22Rv1 (cell line): Measurements from ENCODE around the gene IL9R.

Experiments used
- H3K27ac ChIP-seq: fragments of 450-650 bp; 2 replicates; pipeline ENCODE4 v1.5.1; 2017
- ZFX ChIP-seq: fragments of 450-650 bp; IDR thresholded peaks from 2 replicates; pipeline ENCODE4 v1.6.1; 2017; ENCODE audit warnings: antibody characterized with exemption, borderline replicate concordance
- TF ChIP-seq, protein P1 (sequence below): fragments of 450-650 bp; IDR thresholded peaks from 2 replicates; pipeline ENCODE4 v1.5.1; 2017; ENCODE audit warnings: mild to moderate bottlenecking

Gene IL9R

DNA sequence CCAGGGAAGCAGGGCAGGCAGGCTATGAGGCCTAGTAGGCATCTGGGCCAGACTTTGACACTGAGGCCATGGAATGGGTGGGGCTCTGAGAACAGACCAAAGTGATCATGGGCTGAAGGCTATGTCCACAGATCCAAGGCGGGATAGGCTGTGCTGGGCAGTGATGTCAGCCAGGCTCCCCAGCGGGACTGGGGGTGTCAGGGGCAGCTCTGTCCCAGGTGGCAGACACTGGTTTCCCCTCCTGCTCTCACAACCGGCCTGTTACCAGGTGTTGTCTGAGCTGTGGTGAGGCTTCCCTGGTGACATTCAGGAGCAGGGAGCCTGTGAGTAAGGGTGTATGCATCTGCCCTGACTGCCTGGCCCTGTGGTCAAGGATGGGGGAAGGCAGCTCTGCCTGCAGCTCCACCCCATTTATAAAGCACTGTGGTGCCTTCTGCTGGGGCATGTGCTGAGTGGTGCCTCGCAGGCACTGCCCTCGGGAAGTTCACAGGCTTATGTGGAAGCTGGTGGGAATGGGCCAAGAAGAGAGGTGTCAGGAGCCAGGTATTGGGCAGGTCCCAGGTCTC, 2.9 kb downstream of the IL9R start:
- TF ChIP-seq, protein P1, sequence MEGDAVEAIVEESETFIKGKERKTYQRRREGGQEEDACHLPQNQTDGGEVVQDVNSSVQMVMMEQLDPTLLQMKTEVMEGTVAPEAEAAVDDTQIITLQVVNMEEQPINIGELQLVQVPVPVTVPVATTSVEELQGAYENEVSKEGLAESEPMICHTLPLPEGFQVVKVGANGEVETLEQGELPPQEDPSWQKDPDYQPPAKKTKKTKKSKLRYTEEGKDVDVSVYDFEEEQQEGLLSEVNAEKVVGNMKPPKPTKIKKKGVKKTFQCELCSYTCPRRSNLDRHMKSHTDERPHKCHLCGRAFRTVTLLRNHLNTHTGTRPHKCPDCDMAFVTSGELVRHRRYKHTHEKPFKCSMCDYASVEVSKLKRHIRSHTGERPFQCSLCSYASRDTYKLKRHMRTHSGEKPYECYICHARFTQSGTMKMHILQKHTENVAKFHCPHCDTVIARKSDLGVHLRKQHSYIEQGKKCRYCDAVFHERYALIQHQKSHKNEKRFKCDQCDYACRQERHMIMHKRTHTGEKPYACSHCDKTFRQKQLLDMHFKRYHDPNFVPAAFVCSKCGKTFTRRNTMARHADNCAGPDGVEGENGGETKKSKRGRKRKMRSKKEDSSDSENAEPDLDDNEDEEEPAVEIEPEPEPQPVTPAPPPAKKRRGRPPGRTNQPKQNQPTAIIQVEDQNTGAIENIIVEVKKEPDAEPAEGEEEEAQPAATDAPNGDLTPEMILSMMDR = no peak
- TF ChIP-seq ZFX = no peak
- no peak overlapping the region for H3K27ac ChIP-seq

DNA sequence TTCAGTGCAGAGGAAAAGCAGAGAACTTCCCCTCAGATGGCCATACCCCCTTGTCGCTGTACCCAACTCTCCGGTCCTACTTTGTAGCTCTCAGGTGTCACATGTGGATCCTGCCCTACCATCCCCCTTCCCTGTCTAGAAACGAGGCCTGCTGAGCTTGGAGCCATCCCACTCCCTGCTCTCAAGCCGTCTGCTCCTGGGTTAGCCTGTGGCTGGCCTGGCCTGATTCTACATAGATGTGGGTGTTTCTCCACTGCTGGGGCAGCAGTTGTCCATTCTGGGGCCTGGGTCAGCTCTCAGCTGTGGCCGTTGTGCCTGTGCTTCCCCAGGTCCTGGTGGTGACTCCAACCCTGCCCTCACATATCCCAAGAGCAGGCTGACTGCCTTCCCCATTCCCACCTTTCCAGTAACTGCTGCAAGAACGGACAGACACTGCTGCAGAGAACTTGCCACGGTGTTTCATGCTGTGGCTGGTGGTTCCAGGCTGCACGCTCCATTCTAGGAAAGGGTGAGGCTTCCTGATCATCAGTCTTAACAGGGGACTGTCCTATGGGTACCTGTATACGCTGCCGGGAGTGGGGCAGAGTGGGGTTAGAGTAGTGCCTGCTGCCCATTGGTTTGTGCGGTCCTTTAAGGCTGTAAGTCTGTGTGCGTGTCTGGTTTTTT, 3.6 kb downstream of the IL9R start:
- TF ChIP-seq ZFX = no peak
- TF ChIP-seq, protein P1 = no peak
- no peak overlapping the region for H3K27ac ChIP-seq

DNA sequence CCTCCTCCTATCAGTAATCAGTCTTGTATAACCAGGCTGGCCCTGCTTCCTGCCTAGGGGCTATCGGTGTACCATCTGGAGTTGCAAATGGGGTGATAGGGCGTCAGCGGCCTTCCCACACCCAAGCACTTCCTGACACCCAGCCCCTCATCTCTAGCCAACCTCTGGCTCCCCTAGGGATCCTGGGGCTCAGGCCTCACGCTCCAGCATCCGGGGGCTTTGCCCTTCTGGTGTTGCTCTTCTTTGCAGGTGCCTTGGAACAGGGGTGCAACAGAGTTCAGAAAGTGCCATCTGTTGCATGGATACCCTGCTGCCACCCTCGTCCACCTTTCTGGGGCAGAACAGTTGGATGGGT, 4.1 kb downstream of the IL9R start:
- TF ChIP-seq, protein P1 = no peak
- TF ChIP-seq ZFX = no peak
- no peak overlapping the region for H3K27ac ChIP-seq

DNA sequence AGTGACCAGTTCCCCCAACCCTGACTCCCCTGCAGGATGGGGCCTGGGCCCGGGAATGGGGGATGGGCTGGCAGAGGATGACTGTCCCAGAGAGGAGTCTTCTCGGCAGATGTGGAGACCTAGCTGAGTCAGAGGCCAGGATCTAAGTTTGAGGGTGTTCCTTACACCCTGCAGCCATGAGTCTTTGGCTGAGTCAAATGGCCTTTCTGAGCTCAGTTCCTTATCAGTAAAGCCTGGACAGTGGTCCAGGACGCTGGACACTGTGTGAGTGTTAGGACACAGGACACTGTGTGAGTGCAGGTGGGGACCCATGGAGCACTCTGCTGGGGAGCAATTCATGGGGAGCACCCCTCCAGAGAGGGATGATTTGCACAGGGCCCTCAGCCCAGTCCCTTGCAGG, 5.0 kb downstream of the IL9R start:
- TF ChIP-seq, protein P1 = no peak
- no peak for TF ChIP-seq ZFX
- H3K27ac ChIP-seq = no peak overlapping the region

DNA sequence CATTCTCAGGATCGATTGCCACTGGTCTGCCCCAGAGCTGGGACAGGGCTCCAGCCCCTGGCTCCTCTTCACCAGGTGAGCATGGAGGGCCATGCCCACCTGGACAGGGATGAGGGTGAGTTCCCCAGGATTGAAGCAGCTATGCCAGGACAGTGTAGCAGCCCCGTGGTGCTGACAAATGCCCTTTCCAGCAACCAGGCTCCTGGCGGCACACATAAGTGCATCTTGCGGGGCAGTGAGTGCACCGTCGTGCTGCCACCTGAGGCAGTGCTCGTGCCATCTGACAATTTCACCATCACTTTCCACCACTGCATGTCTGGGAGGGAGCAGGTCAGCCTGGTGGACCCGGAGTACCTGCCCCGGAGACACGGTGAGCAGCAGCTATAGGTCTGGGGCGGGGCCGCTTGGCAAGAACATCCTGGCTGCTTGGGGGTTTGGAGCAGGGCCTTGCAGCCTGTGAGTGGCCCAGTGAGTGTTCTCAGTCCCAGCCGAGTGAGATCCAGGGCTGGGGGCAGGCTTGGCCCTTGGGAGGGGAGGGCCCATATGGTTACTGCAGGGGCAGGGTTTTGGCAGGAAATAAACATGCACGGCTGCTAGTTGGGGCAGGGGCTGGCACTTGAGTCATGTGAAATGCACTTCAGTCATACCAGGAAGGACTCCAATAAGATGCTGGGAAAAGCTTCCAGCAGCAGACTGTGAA, 6.1 kb downstream of the IL9R start:
- TF ChIP-seq, protein P1 = no peak
- TF ChIP-seq ZFX = no peak
- no peak overlapping the region for H3K27ac ChIP-seq

DNA sequence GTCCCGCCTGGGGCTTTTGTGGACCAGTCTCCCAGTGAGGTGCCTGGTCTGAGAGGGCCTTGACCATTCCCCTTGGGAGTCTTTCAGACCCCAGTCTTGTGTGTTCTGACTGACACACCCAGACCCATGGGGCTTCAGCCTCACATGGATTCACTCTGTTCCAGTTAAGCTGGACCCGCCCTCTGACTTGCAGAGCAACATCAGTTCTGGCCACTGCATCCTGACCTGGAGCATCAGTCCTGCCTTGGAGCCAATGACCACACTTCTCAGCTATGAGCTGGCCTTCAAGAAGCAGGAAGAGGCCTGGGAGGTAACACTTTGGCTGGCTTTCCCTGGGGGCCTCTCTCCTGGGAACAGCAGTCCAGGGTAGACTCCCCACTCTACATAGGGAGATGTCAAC, 6.8 kb downstream of the IL9R start:
- no peak overlapping the region for H3K27ac ChIP-seq
- TF ChIP-seq, protein P1 = no peak
- no peak for TF ChIP-seq ZFX

DNA sequence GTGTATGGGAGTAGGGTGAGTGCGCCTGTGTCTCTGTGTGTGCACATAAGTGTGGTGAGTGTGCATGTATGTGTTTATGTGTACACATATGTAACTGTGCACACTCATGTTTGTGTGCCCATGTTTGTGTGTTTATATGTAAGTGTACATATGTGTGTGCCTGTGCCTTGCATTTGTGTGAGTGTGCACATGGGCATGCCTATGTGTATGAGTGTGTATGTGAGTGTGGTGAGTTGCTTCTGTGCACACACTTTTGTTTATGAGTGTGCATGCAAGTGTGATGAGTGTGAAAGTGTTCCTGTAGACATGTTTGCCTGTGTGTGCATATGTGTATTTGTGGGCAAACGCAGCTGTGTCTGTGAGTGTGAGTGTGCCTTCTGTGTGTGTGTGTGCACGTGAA, 7.2 kb downstream of the IL9R start:
- TF ChIP-seq, protein P1 = no peak
- no peak for TF ChIP-seq ZFX
- no peak overlapping the region for H3K27ac ChIP-seq
